NCI-H1436 treated with DMSO at 0.1 percent for 48 hours (cell line): Measurements from ENCODE around the gene KRT83.
"Not testable (repeated sequence)": the region's sequence is repeated elsewhere in the genome, so short reads cannot be mapped to it uniquely, and the experiment has no call there.

ENCODE experiments used
- DNase-seq: peaks from one replicate; lab custom pipeline; 2025; lab: John Stamatoyannopoulos, UW

The KRT83 gene

GRCh38 chr12:52308806-52309425 lies 12.3 kb downstream of the KRT83 start:
- no peak for DNase-seq

- no peak for DNase-seq
These were observed 13.1 kb downstream of the KRT83 start for GRCh38 chr12:52307836-52308805.

- no peak for DNase-seq
These were observed 14.5 kb downstream of the KRT83 start for GRCh38 chr12:52306731-52307130.

GRCh38 chr12:52305921-52306705 lies 15.1 kb downstream of the KRT83 start:
- no peak for DNase-seq

GRCh38 chr12:52304941-52305411 lies 16.2 kb downstream of the KRT83 start:
- not testable (repeated sequence) for DNase-seq

GRCh38 chr12:52302242-52302914 lies 18.8 kb downstream of the KRT83 start:
- not testable (repeated sequence) for DNase-seq

GRCh38 chr12:52301721-52302120 lies 19.5 kb downstream of the KRT83 start:
- not testable (repeated sequence) for DNase-seq

GRCh38 chr12:52300796-52301691 lies 20.2 kb downstream of the KRT83 start:
- DNase-seq, result no peak

- DNase-seq, result no peak
These were observed 22.5 kb downstream of the KRT83 start for GRCh38 chr12:52298677-52299190.

GRCh38 chr12:52296572-52297215 lies 24.5 kb downstream of the KRT83 start:
- DNase-seq, result no peak

- DNase-seq, result no peak
These were observed 25.5 kb downstream of the KRT83 start for GRCh38 chr12:52295663-52296062.

- DNase-seq, result no peak
These were observed 26.4 kb downstream of the KRT83 start for GRCh38 chr12:52294803-52295202.

GRCh38 chr12:52293926-52294325 lies 27.3 kb downstream of the KRT83 start:
- no peak for DNase-seq

GRCh38 chr12:52291267-52291935 lies 29.8 kb downstream of the KRT83 start, which contains the start of gene KRT81:
Gene KRT81, minus strand, starts transcription at chr12:52291534. Its CDS starts 69 bp downstream, at chr12:52291465.
- DNase-seq, result no peak

- DNase-seq, result not testable (repeated sequence)
These were observed 30.6 kb downstream of the KRT83 start for GRCh38 chr12:52290483-52291134.

- DNase-seq, result not testable (repeated sequence)
These were observed 33.1 kb downstream of the KRT83 start for GRCh38 chr12:52287816-52288805.
